PFSK-1 (cell line): Measurements from ENCODE around the gene CHID1.

Experiments
- POLR2AphosphoS5 ChIP-seq: IDR thresholded peaks from 2 replicates; pipeline ENCODE4 v1.6.1; 2012; ENCODE audit warnings: low read depth, mild to moderate bottlenecking, control low read depth, low read length, moderate library complexity
- REST ChIP-seq, 2 experiments: IDR thresholded peaks; 2 replicates each; pipeline versions ENCODE4 v1.6.1 to v1.8.0; 2011 to 2012; ENCODE audit warnings: low read depth in 2 of 2, low read length in 2 of 2, control low read depth in 1 of 2, inconsistent platforms in 1 of 2, mild to moderate bottlenecking in 1 of 2, moderate library complexity in 1 of 2; ENCODE audit not compliant: insufficient read depth in 1 of 2
- SIN3A ChIP-seq: IDR thresholded peaks from 2 replicates; pipeline ENCODE4 v1.6.1; 2012; ENCODE audit warnings: mild to moderate bottlenecking, low read length, moderate library complexity, borderline replicate concordance; ENCODE audit not compliant: insufficient read depth

- no peak for TF ChIP-seq REST (IDR thresholded peaks at IDR 0.05; ENCODE audit: insufficient read depth in 1 of 2, low read depth in 2 of 2, low read length in 2 of 2)
- TF ChIP-seq SIN3A, result no peak
- no peak for TF ChIP-seq POLR2AphosphoS5
These were observed 4.3 kb upstream of the CHID1 start for GRCh38 chr11:914747-915501.
